ENCODE measurements around the gene PRDM4.
"Not testable (repeated sequence)": the region's sequence is repeated elsewhere in the genome, so short reads cannot be mapped to it uniquely, and the experiment has no call there.

Gene PRDM4

GRCh38 chr12:107732365-107732764 lies 28.6 kb downstream of the PRDM4 start:
- H3K4me3 ChIP-seq (ENCODE audit: low read depth in 1 of 2, low read length in 1 of 2), result no peak overlapping the region
- H3K27me3 ChIP-seq, result no peaks in the 10 kb centered on the region
- no peak for TF ChIP-seq CTCF (IDR thresholded peaks at IDR 0.05)
- H3K36me3 ChIP-seq, result peaks cover 52% of the 10 kb centered on the region
- H3K27ac ChIP-seq, result no peak overlapping the region
- no peaks in the 10 kb centered on the region for H3K9me3 ChIP-seq
- peaks cover 0 to 4% of the 10 kb centered on the region in 2 experiments for H3K4me1 ChIP-seq (ENCODE audit: control insufficient read depth in 1 of 2, insufficient read depth in 1 of 2, low read depth in 1 of 2, low read length in 1 of 2)

DNA sequence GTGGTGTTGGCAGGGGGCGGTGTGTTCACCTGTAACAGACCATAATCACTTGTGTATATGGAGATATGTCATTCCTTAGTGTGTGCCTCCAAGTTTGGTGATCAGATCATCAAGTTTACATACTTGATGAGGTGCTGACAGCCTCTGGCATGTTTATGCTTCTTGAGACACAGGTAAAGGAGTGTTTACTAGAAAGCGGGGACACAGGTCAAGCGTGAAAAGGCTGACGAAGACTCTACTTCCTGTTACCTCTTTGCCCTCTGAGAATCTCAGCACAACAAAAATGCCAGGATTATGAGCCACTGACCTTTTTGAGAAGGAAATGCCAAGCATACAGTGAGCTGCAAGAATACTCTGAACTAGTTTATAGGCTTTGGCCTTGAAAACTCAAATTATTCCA lies 29.6 kb downstream of the PRDM4 start:
- no peak overlapping the region for H3K4me3 ChIP-seq (ENCODE audit: low read depth in 1 of 2, low read length in 1 of 2)
- no peak overlapping the region for H3K27ac ChIP-seq
- no peaks in the 10 kb centered on the region for H3K9me3 ChIP-seq
- no peaks in the 10 kb centered on the region for H3K4me1 ChIP-seq (ENCODE audit: control insufficient read depth in 1 of 2, insufficient read depth in 1 of 2, low read depth in 1 of 2, low read length in 1 of 2)
- TF ChIP-seq CTCF (IDR thresholded peaks at IDR 0.05), result no peak
- H3K27me3 ChIP-seq, result no peaks in the 10 kb centered on the region
- H3K36me3 ChIP-seq, result peaks cover 44% of the 10 kb centered on the region

GRCh38 chr12:107730618-107731341 lies 30.2 kb downstream of the PRDM4 start:
- TF ChIP-seq CTCF (IDR thresholded peaks at IDR 0.05), result no peak
- peaks cover 39% of the 10 kb centered on the region for H3K36me3 ChIP-seq

GRCh38 chr12:107727742-107728141 lies 33.2 kb downstream of the PRDM4 start:
- H3K4me1 ChIP-seq (ENCODE audit: control insufficient read depth in 1 of 2, insufficient read depth in 1 of 2, low read depth in 1 of 2, low read length in 1 of 2); H3K9me3 ChIP-seq; H3K4me3 ChIP-seq (ENCODE audit: low read depth in 1 of 2, low read length in 1 of 2); H3K27ac ChIP-seq; H3K36me3 ChIP-seq; H3K27me3 ChIP-seq: not testable (repeated sequence)

More at GRCh38 chr12:107730618-107731341, 30.2 kb downstream of the PRDM4 start:
- Histone ChIP-seq H3K4me3 (ENCODE audit: low read depth in 1 of 2, low read length in 1 of 2) (no peak overlapping the region), H3K4me1 (ENCODE audit: control insufficient read depth in 1 of 2, insufficient read depth in 1 of 2, low read depth in 1 of 2, low read length in 1 of 2) (no peaks in the 10 kb centered on the region), H3K9me3 (no peaks in the 10 kb centered on the region), H3K27me3 (no peaks in the 10 kb centered on the region), H3K27ac (no peak overlapping the region)

DNA sequence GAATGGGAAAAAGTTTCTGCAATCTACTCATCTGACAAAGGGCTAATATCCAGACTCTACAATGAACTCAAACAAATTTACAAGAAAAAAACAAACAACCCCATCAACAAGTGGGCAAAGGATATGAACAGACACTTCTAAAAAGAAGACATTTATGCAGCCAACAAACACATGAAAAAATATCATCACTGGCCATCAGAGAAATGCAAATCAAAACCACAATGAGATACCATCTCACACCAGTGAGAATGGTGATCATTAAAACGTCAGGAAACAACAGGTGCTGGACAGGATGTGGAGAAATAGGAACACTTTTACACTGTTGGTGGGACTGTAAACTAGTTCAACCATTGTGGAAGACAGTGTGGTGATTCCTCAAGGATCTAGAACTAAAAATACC lies 33.6 kb downstream of the PRDM4 start:
- H3K4me3 ChIP-seq (ENCODE audit: low read depth in 1 of 2, low read length in 1 of 2); H3K27me3 ChIP-seq; H3K9me3 ChIP-seq; H3K36me3 ChIP-seq; H3K27ac ChIP-seq; H3K4me1 ChIP-seq (ENCODE audit: control insufficient read depth in 1 of 2, insufficient read depth in 1 of 2, low read depth in 1 of 2, low read length in 1 of 2): not testable (repeated sequence)

DNA sequence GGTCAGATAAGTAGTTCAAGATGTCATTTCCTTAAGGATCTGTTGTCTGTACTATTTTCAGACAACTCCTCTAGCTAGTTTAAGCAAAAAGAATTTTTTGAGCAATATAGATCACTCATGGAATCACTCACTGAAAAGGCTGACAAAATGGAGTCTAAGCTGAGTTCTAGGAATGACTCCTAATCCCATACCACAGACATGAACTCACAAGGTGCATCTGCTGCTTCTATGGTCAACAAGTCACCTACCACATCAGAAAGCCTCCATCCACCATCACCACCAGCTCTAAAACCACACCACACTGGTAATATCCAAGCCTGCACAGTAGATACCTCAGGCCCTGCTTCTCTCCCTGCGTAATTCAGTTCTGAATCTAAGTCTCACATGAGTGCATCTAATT lies 42.3 kb downstream of the PRDM4 start:
- H3K4me1 ChIP-seq (ENCODE audit: control insufficient read depth in 1 of 2, insufficient read depth in 1 of 2, low read depth in 1 of 2, low read length in 1 of 2), result no peaks in the 10 kb centered on the region
- H3K9me3 ChIP-seq, result no peaks in the 10 kb centered on the region
- TF ChIP-seq CTCF (IDR thresholded peaks at IDR 0.05), result no peak
- H3K27ac ChIP-seq, result no peak overlapping the region
- no peaks in the 10 kb centered on the region for H3K27me3 ChIP-seq
- H3K36me3 ChIP-seq, result peaks cover 22% of the 10 kb centered on the region
- no peak overlapping the region for H3K4me3 ChIP-seq (ENCODE audit: low read depth in 1 of 2, low read length in 1 of 2)

Measured in neutrophil (primary cell).